Fibroblast of lung (primary cell): ENCODE measurements around the gene KRT25.

Source experiments
- CTCF ChIP-seq, 2 donors: IDR thresholded peaks in 1 of 2; conservative IDR thresholded peaks in 1 of 2; 1 replicate in 1 of 2; 2 replicates in 1 of 2; pipeline ENCODE4 v1.5.1; 2011 to 2012; ENCODE audit warnings: low read length in 2 of 2, control low read depth in 1 of 2, inconsistent platforms in 1 of 2, low read depth in 1 of 2, mild to moderate bottlenecking in 1 of 2
- EZH2 ChIP-seq: IDR thresholded peaks from 2 replicates; pipeline ENCODE4 v1.5.1; 2012; ENCODE audit warnings: low read length, control low read depth, mild to moderate bottlenecking; ENCODE audit errors: missing control alignments

GRCh38 chr17:40738553-40738952 lies 16.6 kb downstream of the KRT25 start:
- TF ChIP-seq CTCF (conservative IDR thresholded peaks at IDR 0.05 in 1 of 2, IDR thresholded peaks at IDR 0.05 in 1 of 2; ENCODE audit: low read depth in 1 of 2, low read length in 2 of 2) (no peak), EZH2 (no peak)
